HepG2 (cell line): ENCODE results near the gene C2. TPM values are rescaled to one million over a fixed set of nuclear protein-coding genes. Genes with fewer than 3 reads are reported as not detected.
A peak's percentile ranks its signal among the peaks of the same experiment; 100 is the strongest.

Source experiments
- ARNT ChIP-seq: fragments of 450-650 bp; IDR thresholded peaks from 2 replicates; pipeline ENCODE4 v1.6.1; 2017
- CERS6 ChIP-seq: sonication (generic); formaldehyde crosslinking; IDR thresholded peaks from 2 replicates; pipeline ENCODE4 v1.5.0; 2020; ENCODE audit warnings: missing genetic modification reagents
- DMAP1 ChIP-seq: IDR thresholded peaks from 2 replicates; pipeline ENCODE4 v1.6.1; 2016
- MIER3 ChIP-seq: IDR thresholded peaks from 2 replicates; pipeline ENCODE4 v1.6.1; 2016; ENCODE audit warnings: missing compliant biosample characterization, borderline replicate concordance
- NFIB ChIP-seq: sonication (generic); formaldehyde crosslinking; IDR thresholded peaks from 2 replicates; pipeline ENCODE4 v1.9.0; 2021; ENCODE audit warnings: missing genetic modification reagents, mild to moderate bottlenecking, borderline replicate concordance
- POLR2G ChIP-seq: fragments of 200-400 bp; formaldehyde crosslinking; IDR thresholded peaks from 2 replicates; pipeline ENCODE4 v1.6.1; 2018; ENCODE audit warnings: mild to moderate bottlenecking, low read depth, low read length, moderate library complexity
- RBAK ChIP-seq: sonication (generic); formaldehyde crosslinking; IDR thresholded peaks from 2 replicates; pipeline ENCODE4 v1.5.1; 2020; ENCODE audit warnings: mild to moderate bottlenecking, missing genetic modification reagents
- TMF1 ChIP-seq: sonication (generic); formaldehyde crosslinking; IDR thresholded peaks from 2 replicates; pipeline ENCODE4 v1.8.1; 2022; ENCODE audit warnings: low read depth, missing genetic modification reagents
- YEATS2 ChIP-seq: sonication (generic); formaldehyde crosslinking; IDR thresholded peaks from 2 replicates; pipeline ENCODE4 v1.4.0; 2020; ENCODE audit warnings: missing genetic modification reagents, borderline replicate concordance
- ZBTB39 ChIP-seq: sonication (generic); formaldehyde crosslinking; IDR thresholded peaks from 2 replicates; pipeline ENCODE4 v1.5.0; 2020; ENCODE audit warnings: missing genetic modification reagents
- ZBTB40 ChIP-seq, 2 experiments: fragments of 450-650 bp in 1 of 2; sonication (generic) in 1 of 2; formaldehyde crosslinking in 1 of 2; IDR thresholded peaks; 2 replicates each; pipeline versions ENCODE4 v1.6.1 to v1.8.0; 2016 to 2022; ENCODE audit warnings: antibody characterized with exemption in 1 of 2, mild to moderate bottlenecking in 1 of 2, missing genetic modification reagents in 1 of 2
- ZBTB8A ChIP-seq: sonication (generic); formaldehyde crosslinking; IDR thresholded peaks from 2 replicates; pipeline ENCODE4 v1.4.0; 2020; ENCODE audit warnings: mild to moderate bottlenecking, low read depth, missing genetic modification reagents, borderline replicate concordance
- ZNF589 ChIP-seq: sonication (generic); formaldehyde crosslinking; conservative IDR thresholded peaks from 2 replicates; pipeline ENCODE4 v1.8.0; 2022; ENCODE audit warnings: mild to moderate bottlenecking, moderate library complexity, missing genetic modification reagents
- polyA plus RNA-seq, 8 experiments: library from polyadenylated mRNA; depleted of rRNA in 3 of 8; stranded (reverse) in 7 of 8; unstranded in 1 of 8; fragments of >200 nt; fragmentation: Illumina TruSeq in 4 of 8; extraction: Trizol in 4 of 8; gene quantifications; 2 replicates each; pipeline versions ENCODE4 v1.2.1 to v1.2.3, GENCODE V29; 2011 to 2016; ENCODE audit warnings: low read depth in 4 of 8, missing spikeins in 1 of 8, mixed read lengths in 1 of 8; ENCODE audit not compliant: insufficient read depth in 1 of 8
- total RNA-seq, 5 experiments: library from RNA; depleted of rRNA; stranded (reverse); fragments of >200 nt; fragmentation: Illumina TruSeq; extraction: Trizol; gene quantifications; 2 replicates each; pipeline ENCODE4 v1.2.3, GENCODE V29; 2016; ENCODE audit warnings: low read depth in 1 of 5
- TF ChIP-seq, protein P1 (sequence below): sonication (generic); IDR thresholded peaks from 2 replicates; pipeline ENCODE4 v1.6.1; 2016; ENCODE audit warnings: low read depth, borderline replicate concordance
- TF ChIP-seq, protein P2 (sequence below): sonication (generic); formaldehyde crosslinking; IDR thresholded peaks from 2 replicates; pipeline ENCODE4 v1.5.0; 2020; ENCODE audit warnings: missing genetic modification reagents

The C2 gene
- total and polyA plus RNA-seq, 2 of the 13 experiments (the other 11 are each of a cell fraction or from before 2014, with no cell fraction given): 165 to 307 TPM

DNA sequence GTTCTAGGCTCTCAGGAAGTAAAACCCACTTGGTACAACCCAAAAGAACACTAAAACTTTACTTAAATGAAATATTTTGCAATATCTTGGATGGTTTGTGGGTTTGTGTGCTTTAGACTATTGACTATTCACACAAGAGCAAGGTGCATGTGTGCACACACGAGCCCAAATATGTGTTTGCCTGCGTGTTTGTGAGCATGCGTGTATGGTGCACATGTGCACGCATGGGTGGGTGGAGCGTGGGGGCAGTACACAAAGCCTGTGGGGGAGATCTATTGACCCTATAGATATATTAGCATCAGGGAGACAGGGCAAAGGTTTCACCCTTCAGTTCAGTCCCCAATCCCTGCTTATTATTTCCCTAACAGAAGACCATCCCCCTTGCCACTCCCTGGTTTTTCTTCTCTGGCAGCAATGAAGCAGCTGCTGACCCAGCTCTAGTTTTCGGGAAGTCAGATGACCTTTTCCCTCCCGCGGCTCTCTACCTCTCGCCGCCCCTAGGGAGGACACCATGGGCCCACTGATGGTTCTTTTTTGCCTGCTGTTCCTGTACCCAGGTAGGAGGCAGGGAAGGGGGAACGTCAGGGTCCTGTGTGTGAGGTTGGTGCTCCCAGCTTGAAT lies at the start of gene C2 (continued):
- TF ChIP-seq ZBTB40 (IDR thresholded peaks at IDR 0.05) (no peak; the same call in 1 of the 2 replicates), ZBTB40 (CRISPR knock-in tag; IDR thresholded peaks at IDR 0.05) (peak; percentile 94), ZBTB39 (CRISPR knock-in tag) (no peak), POLR2G (peak; percentile 84), CERS6 (CRISPR knock-in tag) (no peak), YEATS2 (CRISPR knock-in tag) (peak; percentile 72; the same call in 1 of the 2 replicates), MIER3 (CRISPR knock-in tag) (peak; percentile 99), TMF1 (CRISPR knock-in tag) (peak; percentile 73; the same call in 1 of the 2 replicates), NFIB (no peak), ZBTB8A (no peak), ARNT (no peak), ZNF589 (CRISPR knock-in tag) (0 out of 2 replicates have a peak, but pooled peaks have one; percentile 46), DMAP1 (CRISPR knock-in tag) (peak; percentile 93; the same call in 1 of the 2 replicates), RBAK (CRISPR knock-in tag) (no peak)
- TF ChIP-seq, protein P1, sequence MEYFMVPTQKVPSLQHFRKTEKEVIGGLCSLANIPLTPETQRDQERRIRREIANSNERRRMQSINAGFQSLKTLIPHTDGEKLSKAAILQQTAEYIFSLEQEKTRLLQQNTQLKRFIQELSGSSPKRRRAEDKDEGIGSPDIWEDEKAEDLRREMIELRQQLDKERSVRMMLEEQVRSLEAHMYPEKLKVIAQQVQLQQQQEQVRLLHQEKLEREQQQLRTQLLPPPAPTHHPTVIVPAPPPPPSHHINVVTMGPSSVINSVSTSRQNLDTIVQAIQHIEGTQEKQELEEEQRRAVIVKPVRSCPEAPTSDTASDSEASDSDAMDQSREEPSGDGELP: peak; percentile 74
- TF ChIP-seq, protein P2, sequence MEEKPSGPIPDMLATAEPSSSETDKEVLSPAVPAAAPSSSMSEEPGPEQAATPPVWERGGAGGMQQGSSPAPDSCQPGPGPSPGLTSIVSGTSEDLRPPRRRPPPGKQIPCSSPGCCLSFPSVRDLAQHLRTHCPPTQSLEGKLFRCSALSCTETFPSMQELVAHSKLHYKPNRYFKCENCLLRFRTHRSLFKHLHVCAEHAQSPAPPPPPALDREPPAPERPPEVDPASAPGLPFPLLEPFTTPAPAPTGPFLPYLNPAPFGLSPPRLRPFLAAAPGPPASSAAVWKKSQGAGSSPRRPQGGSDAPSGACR: peak; percentile 62; the same call in 1 of the 2 replicates
